Hematopoietic multipotent progenitor cell treated with erythropoietin and hydrocortisone succinate and interleukin-3 and kit ligand, for 4 days (in vitro differentiated cells): ENCODE results near the gene CDHR5.
A peak's percentile ranks its signal among the peaks of the same experiment; 100 is the strongest.

ENCODE experiments used
- DNase-seq: peaks from one replicate; pipeline ENCODE4 v3.0.0-alpha.2; 2015

CDHR5 gene

DNA sequence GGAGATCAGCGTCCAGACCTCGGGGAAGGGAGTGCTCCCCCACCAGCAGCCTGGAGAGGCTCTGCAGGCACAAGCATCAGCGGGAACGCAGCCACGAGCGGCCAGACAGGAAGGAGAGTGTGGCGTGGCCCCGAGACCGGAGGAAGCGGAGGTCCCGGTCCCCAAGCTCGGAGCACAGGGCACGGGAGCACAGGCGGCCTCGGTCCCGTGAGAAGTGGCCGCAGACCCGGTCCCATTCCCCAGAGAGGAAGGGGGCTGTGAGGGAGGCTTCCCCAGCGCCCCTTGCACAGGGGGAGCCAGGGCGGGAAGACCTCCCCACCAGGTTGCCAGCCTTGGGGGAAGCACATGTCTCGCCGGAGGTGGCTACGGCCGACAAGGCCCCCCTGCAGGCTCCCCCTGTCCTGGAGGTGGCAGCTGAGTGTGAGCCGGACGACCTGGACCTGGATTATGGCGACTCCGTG lies 15.9 kb downstream of the CDHR5 start:
- DNase-seq = no peak

DNA sequence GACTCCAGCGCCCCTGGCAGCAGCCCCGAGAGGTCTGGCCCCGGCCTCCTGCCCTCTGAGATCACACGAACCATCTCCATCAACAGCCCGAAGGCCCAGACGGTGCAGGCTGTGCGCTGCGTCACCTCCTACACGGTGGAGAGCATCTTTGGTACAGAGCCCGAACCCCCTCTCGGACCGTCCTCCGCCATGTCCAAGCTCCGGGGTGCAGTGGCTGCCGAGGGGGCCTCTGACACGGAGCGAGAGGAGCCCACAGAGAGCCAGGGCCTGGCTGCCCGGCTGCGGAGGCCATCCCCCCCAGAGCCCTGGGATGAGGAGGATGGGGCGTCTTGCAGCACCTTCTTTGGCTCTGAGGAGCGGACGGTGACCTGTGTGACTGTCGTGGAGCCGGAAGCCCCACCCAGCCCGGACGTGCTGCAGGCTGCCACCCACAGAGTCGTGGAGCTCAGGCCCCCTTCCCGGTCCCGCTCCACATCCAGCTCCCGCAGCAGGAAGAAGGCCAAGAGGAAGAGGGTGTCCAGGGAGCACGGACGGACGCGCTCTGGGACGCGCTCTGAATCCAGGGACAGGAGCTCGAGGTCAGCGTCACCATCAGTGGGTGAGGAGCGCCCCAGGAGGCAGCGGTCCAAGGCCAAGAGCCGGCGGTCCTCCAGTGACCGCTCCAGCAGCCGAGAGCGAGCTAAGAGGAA lies 16.6 kb downstream of the CDHR5 start:
- DNase-seq = no peak

DNA sequence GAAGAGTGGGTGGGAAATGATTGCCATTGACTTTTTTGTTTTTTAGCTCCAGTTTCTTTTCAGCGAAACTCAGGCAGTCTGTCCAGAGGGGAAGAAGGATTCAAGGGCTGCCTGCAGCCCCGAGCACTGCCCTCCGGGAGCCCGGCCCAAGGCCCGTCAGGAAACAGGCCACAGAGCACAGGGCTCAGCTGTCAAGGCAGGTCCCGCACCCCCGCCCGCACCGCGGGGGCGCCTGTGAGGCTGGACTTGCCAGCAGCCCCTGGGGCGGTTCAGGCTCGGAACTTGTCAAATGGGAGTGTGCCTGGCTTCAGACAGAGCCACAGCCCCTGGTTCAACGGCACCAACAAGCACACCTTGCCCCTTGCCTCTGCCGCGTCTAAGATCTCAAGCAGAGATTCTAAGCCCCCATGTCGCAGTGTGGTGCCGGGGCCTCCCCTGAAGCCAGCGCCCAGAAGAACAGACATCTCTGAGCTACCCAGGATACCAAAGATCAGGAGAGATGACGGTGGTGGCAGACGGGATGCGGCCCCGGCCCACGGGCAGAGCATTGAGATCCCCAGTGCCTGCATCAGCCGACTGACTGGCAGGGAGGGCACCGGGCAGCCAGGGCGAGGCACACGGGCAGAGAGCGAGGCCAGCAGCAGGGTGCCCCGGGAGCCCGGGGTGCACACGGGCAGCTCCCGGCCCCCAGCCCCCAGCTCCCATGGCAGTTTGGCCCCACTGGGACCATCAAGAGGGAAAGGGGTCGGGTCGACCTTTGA lies 17.6 kb downstream of the CDHR5 start:
- DNase-seq = no peak

DNA sequence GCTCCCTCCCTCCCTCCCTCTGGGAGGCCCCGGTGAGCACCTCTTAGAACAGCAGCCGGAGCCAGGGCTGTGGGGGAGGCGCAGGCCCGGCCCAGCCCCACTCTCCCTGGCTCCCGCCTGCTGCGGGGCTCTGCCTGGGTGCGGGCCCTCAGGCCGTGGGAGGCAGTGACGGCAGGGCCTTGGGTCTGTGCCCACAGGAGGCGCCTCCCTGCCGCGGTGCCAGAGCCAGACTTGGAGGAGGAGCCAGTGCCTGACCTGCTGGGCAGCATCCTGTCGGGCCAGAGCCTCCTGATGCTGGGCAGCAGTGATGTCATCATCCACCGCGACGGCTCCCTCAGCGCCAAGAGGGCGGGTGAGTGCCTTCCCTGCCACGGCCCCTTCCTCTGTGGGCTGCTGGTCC lies 18.5 kb downstream of the CDHR5 start:
- DNase-seq = peak; percentile 49

DNA sequence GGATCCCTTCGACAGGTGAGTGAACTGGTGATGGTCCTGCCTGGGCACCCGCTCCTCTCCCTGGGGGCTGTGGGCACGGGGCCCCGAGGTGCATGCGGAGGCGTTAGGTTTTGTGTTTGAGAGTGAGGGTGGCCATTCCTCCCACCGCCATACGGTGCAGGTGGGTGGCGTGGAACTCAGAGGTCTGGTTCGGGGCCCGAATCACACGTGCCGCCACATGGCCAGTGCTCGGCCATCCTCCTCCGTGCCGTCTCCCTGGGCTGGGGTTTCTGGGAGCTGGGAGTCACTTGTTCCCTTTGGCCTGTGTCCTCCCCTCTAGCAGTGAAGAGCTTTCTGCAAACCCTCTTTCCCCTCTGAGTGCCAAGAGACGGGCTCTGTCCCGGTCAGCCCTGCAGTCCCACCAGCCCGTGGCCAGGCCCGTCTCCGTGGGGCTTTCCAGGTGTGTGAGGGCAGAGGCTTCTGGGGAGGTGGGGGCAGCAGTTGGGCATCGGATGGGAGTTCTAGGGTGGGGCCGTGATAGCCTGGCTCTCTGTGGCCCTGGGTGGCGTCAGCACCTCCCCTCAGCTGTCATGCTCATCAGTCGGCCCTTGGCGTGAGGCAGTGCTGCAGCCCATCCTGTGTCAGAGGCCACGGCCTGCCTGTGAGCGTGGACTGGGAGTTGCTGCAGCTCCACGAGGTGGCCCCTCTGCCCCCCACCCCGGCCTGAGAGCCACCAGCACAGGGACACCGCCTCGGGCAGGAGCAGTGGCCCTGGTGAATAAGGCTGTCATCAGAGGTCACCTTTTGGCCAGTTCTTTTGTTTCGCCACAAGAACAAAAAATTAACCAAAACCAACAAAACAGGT lies 19.2 kb downstream of the CDHR5 start:
- DNase-seq = no peak

DNA sequence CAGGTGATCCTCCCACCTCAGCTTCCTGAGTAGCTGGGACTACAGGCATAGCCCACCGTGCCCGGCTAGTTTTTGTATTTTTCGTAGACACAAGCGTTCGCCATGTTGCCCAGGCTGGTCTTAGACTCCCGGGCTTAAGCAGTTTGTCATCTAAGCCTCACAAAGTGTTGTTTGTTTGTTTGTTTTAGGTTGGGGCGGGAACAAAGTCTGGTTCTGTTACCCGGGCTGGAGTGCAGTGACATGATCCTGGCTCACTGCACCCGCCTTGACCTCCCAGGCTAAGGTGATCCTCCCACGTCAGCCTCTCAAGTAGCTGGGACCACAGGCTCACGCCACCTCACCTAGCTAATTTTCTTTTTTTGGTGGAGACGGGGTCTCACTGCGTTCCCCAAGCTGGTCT lies 21.6 kb downstream of the CDHR5 start:
- DNase-seq = no peak

DNA sequence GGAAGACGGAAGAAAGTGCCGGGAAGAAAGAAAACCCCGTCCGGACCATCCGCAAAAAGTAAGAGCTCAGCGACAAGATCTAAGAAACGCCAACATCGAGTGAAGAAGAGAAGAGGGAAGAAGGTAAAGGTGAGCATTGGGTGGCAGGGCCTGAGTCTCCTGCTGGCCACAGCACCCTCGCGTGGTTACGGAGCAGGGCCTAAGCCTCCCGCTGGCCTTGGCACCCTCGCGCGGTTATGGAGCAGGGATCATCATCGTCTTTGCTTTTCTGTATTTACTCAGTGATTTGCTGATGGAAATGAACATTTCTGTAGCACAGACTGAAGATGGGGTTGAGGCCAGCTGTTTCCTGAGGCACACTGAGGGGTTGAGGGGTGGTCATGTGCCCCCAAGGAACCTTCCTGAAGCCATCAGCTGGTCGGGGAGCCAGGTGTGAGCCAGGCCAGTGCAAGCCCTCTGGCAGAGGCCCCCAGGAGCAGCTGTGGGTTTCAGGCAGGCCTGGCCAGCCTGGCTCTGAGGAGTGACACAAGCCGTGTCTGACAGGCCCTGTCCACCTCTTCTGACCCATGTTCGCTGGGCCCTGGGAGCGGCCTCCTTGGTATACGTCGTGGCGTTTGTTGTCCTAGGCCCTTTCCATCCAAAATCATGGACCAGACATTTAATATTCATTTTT lies 23.0 kb downstream of the CDHR5 start:
- DNase-seq = no peak

DNA sequence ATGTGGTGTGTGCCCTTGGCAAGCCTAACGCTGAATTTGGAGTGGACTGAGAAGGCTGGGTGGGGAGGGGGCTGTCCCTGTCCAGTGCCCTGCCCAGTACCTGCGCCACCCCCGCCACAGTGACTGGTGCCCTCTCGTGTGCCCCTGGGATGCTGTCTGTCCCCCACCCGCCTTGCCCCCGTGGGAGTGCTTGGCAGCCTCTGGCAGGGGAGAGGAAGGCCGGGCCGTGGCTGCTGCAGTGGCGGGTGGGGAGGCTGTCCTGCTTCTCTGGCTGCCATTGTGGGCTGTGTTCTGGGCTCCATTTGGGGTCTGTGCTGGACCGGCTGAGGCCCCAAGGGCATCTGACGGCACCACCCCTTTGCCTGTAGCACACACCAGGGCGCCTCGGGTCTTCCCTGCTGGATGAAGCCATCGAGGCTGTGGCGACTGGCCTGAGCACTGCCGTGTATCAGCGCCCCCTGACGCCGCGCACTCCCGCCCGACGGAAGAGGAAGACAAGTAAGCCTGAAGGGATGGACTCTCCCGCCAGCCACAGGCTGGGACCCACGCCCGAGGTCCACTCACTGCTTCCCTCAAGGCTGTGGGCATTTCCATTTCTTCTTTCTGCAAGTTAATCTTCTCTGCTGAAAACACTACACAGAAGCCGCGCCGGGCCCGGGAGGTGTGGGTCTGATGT lies 26.6 kb downstream of the CDHR5 start:
- DNase-seq = no peak

DNA sequence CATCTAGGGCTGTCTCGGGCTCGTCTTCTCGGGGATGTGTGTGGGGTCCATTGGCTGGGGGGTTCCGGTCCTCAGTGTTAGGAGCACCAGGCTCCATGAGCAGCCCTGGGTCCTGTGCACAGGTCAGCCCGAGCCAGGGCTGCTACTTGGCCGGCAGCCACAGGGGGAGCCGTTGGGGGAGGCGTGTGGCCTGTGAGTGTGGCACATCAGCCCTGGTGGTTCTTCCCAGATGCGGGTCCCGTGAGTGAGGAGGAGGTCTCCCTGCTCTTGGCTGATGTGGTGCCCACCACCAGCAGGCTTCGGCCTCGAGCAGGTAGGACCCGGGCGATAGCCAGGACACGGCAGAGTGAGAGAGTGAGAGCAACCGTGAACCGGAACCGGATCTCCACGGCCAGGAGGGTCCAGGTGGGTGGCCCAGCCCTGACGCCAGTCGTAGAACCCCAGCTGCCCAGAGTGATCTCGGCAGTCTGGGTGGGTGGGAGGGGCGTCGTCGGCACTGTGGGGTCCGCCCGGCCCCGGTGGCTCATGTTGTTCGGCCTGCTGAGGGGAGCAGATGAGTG lies 27.5 kb downstream of the CDHR5 start:
- DNase-seq = peak; percentile 30

DNA sequence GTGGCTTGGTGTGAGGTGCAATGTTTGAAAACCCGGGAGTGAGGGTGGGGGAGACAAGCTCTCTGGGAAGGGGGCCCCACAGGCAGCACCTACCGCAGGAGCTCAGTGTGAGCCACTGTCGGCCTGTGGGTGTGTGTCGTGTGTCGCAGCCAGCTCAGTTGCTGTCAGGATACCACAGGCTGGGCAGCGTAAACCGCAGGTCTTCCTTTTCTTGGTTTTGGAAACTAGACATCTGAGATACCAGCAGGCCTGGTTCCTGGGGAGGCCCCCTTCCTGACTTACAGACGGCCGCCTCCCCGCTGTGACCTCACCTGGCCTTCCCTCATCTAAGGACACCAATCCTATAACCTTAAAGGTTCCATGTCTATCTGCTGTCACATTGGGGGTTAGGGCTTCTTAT lies 28.4 kb downstream of the CDHR5 start:
- DNase-seq = peak; percentile 22

DNA sequence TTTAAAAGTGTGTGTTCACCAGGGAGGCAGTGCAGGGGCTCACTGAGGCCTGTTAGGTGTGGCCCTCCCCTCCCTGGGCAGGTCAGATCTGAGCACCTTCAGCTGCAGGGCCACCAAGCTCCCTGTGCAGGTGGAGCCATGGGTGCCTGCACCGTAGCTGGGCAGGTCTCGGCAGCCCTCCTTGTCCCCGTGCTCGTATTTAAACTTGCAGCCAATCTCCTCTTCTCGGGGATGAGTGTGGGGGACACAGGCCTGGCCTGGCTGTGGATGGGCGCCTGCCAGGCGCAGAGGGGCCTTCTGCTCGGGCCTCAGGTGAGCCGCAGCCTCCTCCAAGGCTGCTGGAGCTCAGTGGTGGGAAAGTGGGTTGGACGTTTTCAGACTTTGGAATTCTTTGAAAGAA lies 29.4 kb downstream of the CDHR5 start:
- DNase-seq = no peak

DNA sequence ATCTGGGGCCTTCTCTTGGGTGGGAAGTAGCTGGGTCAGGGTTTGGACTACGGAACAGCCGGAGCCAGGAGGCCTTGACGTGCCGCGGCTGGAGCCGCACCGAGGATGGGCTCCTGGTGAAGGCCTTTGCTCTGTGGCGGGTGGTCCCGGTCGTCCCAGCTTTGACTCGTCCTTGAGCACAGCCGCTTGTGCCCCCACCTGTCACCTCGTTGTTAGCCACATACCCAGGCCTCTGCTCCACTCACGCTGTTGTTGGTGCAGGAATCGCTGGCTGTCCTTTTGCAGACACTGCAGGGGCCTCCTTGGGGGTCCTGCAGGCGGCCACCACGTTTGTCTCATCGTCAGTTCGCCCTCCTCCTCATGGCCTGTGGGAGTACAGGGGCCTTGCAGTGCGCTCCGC lies 31.4 kb downstream of the CDHR5 start:
- DNase-seq = no peak

DNA sequence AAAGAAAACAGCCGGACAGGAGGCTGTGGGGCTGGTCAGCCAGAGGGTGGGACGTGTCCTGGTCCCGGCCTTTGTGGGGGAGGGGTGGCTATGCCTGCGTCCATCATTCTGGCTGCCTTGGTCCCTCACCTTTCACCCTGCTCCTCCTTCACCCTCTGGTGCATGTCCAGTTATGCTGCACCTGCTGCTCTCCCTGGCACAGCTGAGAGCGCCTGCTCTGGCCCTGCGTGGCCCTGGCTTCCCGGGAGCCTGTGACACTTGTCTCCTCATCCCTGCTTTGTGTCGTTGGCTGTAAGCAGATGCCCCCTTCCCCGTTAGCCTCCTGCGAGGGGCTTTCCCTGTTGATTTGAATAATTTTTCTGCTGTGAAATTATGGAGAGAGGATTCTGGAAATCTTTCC lies 31.8 kb downstream of the CDHR5 start:
- DNase-seq = no peak

DNA sequence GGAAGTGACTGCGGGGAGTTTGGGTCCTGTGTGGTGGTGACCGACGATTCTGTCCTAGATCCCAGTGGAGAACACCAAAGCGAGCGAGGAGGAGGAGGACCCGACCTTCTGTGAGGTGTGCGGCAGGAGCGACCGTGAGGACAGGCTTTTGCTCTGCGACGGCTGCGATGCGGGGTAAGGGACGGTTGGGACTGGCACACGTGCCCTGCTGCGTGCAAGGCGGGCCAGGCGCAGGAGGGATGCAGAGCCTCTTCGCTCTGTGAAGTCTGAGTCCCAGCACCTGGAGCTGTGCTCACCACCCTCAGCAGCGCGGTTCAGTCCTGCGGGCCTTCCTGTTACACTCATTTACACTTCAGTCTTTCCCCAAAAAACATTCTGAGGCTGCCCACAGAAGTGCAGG lies 32.3 kb downstream of the CDHR5 start:
- DNase-seq = no peak

DNA sequence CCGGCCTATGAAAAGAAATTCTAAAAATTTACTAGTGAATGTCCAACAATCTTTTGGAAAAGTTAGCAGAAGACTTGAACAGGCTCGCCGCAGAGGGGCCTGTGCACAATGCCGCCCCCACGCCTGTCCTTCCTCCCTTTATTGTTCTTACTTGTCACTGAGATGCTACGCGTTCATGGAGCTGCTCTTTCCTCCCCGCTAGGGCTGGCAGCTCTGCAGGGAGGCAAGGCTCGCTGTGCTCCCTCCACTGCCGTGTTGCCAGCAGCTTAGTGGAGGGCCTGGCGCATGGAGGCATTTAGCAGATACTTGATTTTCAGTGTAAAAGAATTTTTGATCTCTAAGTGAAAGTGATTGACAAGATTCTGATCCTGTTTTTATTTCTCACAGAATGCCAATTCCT lies 33.8 kb downstream of the CDHR5 start:
- no peak for DNase-seq

DNA sequence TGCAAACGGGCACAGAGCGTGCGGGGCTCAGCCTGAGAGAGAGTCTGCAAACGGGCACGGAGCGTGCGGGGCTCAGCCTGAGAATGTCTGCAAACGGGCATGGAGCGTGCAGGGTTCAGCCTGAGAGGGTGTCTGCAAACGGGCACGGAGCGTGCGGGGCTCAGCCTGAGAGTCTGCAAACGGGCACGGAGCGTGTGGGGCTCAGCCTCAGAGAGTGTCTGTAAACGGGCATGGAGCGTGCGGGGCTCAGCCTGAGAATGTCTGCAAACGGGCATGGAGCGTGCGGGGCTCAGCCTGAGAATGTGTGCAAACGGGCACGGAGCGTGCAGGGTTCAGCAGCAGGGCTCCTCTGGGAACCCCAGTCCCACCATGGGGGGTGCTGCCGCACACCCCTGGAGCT lies 35.0 kb downstream of the CDHR5 start:
- no peak for DNase-seq

DNA sequence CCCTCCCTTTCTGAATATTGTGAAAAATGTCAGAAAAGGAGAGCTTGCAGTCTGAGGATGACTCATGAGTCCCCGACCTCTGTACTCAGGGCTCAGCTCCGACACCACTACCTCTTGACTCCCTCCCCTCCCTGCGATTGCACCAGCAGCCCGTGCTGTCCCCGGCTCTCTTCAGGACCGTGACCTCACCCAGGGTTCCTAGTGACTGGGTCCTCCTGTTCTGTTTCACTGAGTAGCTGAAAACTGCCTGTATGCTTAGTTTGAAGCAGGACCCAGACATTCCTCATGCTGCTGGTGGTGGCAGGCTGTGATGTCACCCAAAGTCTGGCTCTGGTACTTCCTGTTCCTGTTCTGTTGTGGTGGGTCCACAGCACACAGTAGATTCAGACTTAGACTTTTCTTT lies 36.8 kb downstream of the CDHR5 start:
- DNase-seq = peak; percentile 52

DNA sequence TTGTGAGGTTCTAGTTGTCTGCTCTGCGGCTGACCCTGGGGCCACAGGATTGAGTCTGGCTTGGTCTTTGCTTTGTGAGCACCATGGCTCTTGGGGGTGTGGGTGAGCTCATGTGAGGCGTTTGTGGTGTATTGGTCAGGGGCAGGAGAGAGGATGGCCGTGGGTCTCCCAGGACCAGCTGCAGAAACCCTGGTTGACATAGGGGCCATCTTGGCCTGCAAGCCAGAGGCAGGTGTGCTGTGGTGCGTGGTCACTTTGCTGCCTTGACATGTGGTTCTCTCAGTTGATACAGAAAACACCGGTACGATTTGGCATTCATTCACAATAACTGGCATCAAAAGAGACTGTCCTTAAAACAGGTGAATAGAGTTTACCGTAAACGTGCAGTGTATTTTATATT lies 37.2 kb downstream of the CDHR5 start:
- no peak for DNase-seq

DNA sequence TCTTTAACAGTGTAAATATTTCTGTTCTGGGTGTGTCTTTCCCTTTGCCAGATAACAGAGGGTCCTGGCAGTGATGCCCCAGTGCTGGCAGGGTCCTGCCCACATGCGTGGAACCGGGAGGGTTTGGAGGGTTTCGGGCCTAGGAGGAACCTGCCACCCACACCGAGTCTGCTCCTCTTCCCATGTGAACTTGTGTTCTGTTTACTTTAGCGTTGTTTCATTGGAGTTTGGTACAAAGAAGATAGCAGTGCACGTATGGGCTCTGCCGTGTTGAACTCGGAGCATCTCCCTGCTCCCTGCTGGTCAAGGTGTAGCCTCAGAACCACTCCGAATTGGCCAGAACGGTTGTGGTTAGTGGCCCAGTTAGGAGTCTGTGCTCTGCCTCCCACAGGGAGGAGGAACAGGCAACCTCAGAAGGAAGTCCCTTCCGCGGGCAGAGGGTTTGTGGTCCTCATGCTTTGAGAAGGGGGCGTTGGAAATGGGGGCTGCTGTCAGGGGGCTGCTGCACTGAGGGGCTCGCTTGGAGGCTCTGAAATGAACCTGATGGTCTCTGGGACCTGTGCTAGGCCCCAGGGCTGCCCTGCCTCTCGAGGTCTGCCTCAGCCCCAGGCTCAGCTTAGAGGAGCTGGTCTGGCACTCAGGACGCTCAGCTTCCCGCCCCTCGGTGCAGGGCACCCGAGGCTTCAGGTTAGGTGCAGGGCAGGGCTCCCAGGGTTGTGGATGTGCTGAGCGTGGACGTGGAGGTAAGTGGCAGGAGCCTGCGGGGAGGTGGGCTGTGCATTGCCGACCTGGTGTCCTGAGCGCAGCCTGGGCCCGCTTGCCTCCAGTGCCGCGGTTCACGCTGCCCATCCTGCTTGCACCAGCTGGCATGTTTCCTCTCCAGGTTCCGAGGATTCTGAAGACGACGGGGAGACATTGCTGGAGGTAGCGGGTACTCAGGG lies 38.1 kb downstream of the CDHR5 start:
- DNase-seq = no peak

DNA sequence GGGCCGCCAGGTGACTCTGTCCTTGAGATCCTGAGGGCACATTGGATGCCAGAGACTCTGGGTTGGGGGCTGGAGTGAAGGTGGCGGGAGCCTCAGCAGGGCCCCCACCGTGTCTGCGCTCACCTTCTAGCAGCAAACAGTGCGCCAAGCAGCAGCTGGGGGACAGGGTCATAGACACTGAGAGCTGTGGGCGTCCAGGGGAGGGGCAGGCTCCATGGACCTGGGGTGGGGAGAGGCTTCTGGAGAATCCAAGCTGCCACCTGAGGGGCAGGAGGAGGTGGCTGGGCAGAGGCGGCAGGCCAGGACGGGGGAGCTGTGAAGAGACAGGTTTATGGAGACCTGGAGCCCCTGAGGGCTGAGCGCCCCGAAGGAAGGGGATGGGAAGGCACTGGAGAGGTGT lies 40.5 kb downstream of the CDHR5 start:
- no peak for DNase-seq

DNA sequence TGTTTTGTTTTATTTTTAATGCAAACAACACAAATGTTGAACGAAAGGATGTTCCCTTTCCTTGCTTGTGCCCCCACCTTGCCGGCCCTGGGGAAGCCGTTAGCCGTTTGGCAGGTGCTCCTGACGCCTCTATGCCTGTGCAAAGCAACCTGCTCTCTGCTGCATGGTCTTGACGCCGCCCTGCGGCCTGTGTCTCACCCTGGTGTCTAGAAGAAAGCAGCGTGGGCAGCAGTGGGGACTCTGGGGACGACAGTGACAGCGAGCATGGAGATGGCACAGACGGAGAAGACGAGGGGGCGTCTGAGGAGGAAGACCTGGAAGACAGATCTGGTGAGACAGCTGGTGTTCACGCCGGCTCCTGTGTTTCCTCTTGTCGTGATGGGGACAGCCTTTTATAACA lies 43.0 kb downstream of the CDHR5 start:
- no peak for DNase-seq
